GM18505 (cell line): Measurements from ENCODE around the gene NELFB.

Experiments used
- ATAC-seq: cut with Tn5 transposase; IDR thresholded peaks from one replicate; pipeline ENCODE4 v1.9.1; 2021; ENCODE audit not compliant: unreplicated experiment
- POLR2A ChIP-seq: IDR thresholded peaks from 4 replicates; pipeline ENCODE4 v1.6.1; 2011; ENCODE audit warnings: borderline replicate concordance; ENCODE audit not compliant: insufficient read depth, insufficient read length; ENCODE audit errors: extremely low read depth

The NELFB gene

DNA sequence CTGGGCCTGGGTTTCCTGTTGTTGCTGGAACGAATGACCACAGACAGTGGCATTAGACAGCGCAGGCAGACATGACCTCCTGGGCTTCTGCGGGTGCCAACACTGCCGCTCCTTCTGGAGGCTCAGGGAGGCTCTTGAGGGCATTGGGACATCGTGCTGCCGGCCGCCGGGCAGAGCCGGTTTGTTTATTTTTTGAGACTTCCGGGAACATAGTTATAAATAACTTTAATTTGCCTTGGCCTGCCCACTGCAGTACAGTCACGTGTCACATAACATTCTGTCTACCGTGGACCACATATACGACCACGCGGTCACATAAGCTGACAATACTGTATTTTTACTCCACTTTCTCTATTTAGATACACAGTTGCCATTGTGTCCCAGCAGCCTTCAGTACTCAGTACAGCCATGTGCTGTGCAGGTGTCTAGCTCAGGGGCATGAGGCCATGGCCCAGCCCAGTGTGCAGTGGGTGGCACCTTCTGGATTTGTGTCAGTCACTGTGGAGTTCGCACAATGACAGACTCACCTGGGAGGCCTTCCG lies 14.2 kb downstream of the NELFB start:
- TF ChIP-seq POLR2A: peak; percentile 48
- ATAC-seq: no peak

DNA sequence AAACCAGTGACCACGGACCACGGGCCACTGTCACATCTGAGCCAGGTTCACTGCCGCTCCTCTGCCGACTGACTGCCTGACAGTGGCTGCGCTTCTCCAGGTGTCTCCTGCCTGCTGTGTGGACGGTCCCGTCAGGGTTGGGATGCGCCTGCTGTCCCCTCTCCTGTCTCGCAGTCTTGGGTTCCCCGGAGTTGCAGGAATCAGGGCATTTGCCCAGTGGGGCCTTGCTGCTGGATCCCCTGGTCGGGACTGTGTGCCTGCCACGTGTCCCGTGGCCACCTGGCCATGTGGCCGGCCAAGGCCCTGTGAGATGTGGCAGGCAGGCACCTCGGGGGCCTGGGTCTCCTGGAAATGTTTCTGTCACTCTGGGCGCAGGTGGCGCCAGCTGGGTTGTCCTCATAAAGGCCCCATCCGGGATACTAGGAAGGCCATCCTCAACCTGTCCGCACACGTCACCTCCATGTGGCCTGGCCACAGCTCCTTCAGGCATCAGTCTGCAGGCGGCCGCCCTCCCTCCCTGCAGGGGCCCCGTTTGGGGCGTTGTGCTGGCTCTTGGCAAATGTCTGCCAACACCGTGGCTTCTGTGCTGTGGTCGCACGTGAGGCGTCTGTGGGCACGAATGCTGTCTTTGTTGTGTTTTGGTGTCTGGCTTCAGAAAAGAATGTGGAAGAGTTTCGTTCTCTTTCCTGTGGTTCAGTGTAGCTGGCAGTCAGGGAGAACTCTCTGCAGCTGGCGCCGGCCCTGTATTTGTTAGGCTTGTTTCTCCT lies 16.0 kb downstream of the NELFB start:
- TF ChIP-seq POLR2A: no peak
- no peak for ATAC-seq

GRCh38 chr9:137271696-137272076 lies 16.6 kb downstream of the NELFB start:
- ATAC-seq: no peak
- TF ChIP-seq POLR2A: no peak

- ATAC-seq: no peak
Measured at GRCh38 chr9:137272241-137273094, 17.3 kb downstream of the NELFB start.

DNA sequence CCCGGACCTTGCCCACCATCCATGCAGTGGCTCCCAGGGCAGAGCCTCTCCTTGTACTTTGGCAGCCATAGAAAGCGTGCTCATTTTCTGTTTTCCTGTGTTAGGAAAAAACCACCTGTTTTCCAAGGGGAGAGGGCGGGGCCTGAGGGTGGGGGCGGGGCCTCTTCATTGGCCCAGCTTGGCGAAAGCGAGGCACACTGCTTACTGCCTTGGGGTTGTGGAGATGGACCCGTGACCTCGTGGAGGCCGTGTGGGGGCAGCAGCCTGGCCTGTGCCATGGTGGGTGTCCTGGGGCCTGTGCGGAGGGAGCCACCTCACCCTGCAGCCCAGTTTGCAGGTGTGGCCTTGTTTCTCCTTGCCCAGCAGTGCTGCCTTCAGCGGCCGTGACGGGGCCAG lies 18.0 kb downstream of the NELFB start:
- TF ChIP-seq POLR2A: no peak
- no peak for ATAC-seq

More at GRCh38 chr9:137272241-137273094, 17.3 kb downstream of the NELFB start:
- no peak for TF ChIP-seq POLR2A

- ATAC-seq: no peak
- TF ChIP-seq POLR2A: no peak
Measured at GRCh38 chr9:137273611-137274320, 18.6 kb downstream of the NELFB start.

DNA sequence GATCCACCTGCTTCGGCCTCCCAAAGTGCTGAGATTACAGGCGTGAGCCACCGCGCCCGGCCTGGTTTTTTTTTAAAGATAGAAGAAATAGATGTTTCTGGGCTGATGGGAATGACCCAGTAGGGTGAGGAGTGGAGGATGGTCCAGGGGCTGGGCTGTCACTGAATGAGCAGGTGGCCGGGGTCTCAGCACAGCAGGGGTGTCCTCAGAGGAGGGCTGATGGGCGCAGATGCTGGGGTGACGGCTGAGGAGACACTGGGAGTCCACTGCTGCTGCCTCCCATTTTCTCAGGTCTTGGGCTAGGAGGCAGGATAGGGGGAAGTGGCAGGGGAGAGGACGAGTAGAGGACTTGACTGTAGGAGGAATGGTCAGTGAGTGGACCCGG lies 20.1 kb downstream of the NELFB start:
- no peak for TF ChIP-seq POLR2A
- ATAC-seq: no peak

DNA sequence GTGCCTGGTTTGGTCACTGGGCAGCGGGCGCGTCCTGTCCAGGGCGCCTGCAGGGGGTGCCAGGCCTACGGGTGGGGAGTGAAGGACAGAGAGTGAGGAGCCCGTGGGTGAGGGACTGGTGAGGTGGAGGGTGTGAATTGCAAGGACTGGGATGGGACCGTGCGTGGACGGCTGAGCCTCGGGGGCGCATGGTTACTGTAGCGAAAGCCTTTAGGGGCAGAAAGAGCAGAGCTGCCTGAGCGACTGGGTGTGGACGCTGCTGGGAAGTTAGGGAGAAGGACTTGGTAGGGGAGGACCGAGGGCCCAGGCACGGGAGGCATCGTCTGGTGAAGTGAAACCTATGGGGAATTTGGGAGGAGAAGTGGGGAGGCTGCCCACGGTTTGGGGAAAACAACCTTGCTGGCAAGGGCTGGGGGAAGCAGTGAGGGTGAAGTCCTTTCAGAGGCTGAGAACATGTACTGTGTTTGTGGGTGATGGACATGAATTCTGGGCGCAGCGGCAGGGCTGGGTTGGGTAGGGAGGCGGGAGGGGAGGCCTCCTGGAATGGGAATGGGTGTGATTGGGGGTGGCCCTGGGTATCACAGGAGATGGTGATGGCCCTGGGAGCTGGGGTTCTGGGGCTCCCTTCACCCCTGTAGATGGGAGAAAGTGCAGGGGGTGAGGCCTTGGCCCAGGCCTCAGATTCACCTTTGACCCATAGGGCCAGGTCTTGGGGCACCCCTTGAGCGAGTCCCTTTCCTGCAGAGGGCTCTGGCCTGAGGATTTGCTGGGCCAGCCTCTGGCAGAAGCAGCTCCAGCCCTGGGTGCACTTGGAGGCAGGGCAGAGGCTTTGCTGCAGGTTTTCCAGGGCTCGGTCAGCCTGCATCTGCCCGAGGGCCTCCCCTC lies 20.7 kb downstream of the NELFB start:
- TF ChIP-seq POLR2A: no peak
- no peak for ATAC-seq

DNA sequence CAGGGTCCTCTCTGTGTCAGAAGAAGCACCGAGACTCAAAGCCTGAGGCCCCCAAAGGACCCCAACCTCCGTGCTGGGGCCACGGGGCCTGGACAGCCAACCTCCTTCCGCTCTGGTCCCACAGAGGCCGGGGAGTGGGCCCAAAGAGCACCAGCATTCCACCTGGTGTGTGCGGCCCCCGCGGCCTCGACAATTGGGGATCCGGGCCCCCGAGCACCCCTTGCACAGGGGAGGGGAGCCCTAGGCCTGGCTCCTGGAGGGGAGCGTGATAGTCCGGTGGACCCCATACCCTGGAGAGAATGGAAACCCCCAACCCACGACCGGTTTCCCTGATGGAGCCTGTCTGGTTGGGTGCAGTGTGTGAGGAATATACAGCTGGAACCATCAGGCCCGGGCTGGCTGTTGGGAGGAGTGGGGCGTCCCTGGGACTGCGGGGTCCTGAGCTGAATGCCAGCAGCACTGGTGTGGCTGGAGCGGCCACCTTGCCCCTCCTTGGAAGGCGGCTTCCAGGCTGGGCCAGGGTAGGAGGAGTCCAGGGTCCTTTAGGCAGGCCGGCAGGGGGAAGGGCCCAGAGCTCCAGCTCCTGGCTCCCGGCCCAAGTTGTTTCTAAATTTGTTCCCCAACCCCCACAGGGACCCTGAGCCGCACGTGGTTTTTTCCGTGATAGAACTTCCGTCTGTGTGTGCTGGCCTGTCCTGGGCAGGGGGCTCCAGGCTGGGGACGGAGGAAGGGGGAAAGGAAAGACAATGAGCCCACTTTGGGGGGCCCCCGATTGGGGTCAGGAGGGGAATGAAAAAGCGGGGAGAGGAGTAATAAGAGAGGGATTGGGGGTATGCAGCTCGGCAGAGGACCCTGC lies 21.6 kb downstream of the NELFB start:
- TF ChIP-seq POLR2A: no peak
- ATAC-seq: no peak

DNA sequence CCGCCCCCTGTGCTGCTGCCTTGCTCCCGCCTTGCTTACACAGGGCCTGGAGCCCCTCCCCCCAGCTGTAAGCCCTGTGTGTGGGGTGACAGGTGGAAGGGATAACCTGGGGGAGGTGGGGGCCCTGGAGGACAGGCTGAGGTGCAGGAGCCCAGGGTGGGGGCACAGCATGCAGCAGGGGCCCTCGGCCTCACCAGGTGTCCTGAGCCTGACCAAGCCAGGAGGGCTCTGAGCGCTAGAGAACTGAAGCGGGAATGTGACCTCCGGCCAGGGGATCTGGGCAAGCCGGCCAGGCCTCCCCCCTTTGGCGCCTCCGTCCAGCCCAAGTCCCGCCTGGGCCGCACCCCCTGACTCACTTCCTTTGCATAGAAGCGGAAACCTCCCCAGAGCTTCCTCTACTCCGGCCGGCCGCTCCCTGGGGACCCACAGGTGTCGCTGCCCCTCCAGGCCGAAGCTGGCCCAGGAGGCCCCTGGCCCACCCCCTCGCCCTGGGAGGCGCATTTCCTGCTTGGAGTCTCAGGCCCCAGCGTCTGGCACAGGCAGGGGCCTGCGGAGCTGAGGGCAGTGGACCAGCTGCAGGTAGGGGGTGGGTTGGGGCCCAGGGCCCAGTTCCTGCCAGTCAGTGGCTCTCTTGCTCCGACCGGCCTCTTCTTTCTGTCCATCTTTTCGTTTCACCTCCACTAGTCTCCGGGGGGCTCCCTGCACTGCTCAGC lies 22.4 kb downstream of the NELFB start, which contains the start of gene TOR4A:
Gene TOR4A, plus strand, starts transcription at position 398 of the 713 bp plus-strand sequence. CDS start 964 bp downstream, outside the sequence.
- peak; percentile 74 for TF ChIP-seq POLR2A
- ATAC-seq: peak; percentile 46
